Measurements from ENCODE around the gene METAP2. TPM values are rescaled to one million over a fixed set of nuclear protein-coding genes. Genes with fewer than 3 reads are reported as not detected.

Gene METAP2
- total and polyA plus RNA-seq, 2 experiments from 2014 or later, result 111 to 159 TPM

GRCh38 chr12:95458761-95459160 lies 15.2 kb upstream of the METAP2 start:
- H3K27ac Mint-ChIP-seq, result no peak overlapping the region
- Histone ChIP-seq H3K27ac (ENCODE audit: low read depth) (no peak overlapping the region), H3K27me3 (ENCODE audit: insufficient read depth) (no peaks in the 10 kb centered on the region), H3K9me2 (ENCODE audit: insufficient read depth) (0 out of 2 replicates have a peak, but pooled peaks cover 7% of the 10 kb centered on the region), H3K4me2 (no peak overlapping the region), H3K4me1 (ENCODE audit: insufficient read depth) (no peaks in the 10 kb centered on the region), H4K20me1 (replicated peaks; ENCODE audit: insufficient read depth) (no peaks in the 10 kb centered on the region), H3F3A (replicated peaks; ENCODE audit: low read depth) (no peaks in the 10 kb centered on the region), H3K36me3 (ENCODE audit: insufficient read depth) (no peaks in the 10 kb centered on the region; the same call in 1 of the 2 replicates), H3K79me2 (replicated peaks; ENCODE audit: insufficient read depth) (no peaks in the 10 kb centered on the region), H3K4me3 (no peak overlapping the region), H2AFZ (no peak overlapping the region)
- H3K4me1 Mint-ChIP-seq, result no peaks in the 10 kb centered on the region
- DNase-seq (ENCODE audit: low spot score) (no peak), ATAC-seq (no peak)
- H3K9me3 Mint-ChIP-seq, result peaks cover 35% of the 10 kb centered on the region
- peaks cover 19% of the 10 kb centered on the region for H3K36me3 Mint-ChIP-seq (ENCODE audit: low read depth)
- H3K4me3 Mint-ChIP-seq, result no peak overlapping the region
- H3K27me3 Mint-ChIP-seq (ENCODE audit: insufficient read depth, low read depth, poor library complexity), result peaks cover 6% of the 10 kb centered on the region
- no peak for TF ChIP-seq ZNF114 (CRISPR knock-in tag; IDR thresholded peaks at IDR 0.05)
- no peak for TF ChIP-seq STAT1 (IDR thresholded peaks at IDR 0.05; ENCODE audit: unreplicated experiment)
- no peak for TF ChIP-seq EZH2phosphoT487 (IDR thresholded peaks at IDR 0.05; ENCODE audit: unreplicated experiment)
- no peak for TF ChIP-seq ZNF462 (CRISPR knock-in tag; IDR thresholded peaks at IDR 0.05)
- no peak for TF ChIP-seq JUNB (IDR thresholded peaks at IDR 0.05; ENCODE audit: unreplicated experiment)
- TF ChIP-seq CREB1 (CRISPR knock-in tag; IDR thresholded peaks at IDR 0.05; ENCODE audit: low read depth), result no peak
- TF ChIP-seq EZH2 (IDR thresholded peaks at IDR 0.05; ENCODE audit: low read depth, unreplicated experiment), result no peak
- TF ChIP-seq REST (IDR thresholded peaks at IDR 0.05; ENCODE audit: unreplicated experiment), result no peak
- TF ChIP-seq, protein P1, sequence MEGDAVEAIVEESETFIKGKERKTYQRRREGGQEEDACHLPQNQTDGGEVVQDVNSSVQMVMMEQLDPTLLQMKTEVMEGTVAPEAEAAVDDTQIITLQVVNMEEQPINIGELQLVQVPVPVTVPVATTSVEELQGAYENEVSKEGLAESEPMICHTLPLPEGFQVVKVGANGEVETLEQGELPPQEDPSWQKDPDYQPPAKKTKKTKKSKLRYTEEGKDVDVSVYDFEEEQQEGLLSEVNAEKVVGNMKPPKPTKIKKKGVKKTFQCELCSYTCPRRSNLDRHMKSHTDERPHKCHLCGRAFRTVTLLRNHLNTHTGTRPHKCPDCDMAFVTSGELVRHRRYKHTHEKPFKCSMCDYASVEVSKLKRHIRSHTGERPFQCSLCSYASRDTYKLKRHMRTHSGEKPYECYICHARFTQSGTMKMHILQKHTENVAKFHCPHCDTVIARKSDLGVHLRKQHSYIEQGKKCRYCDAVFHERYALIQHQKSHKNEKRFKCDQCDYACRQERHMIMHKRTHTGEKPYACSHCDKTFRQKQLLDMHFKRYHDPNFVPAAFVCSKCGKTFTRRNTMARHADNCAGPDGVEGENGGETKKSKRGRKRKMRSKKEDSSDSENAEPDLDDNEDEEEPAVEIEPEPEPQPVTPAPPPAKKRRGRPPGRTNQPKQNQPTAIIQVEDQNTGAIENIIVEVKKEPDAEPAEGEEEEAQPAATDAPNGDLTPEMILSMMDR (conservative IDR thresholded peaks at IDR 0.05; ENCODE audit: low read depth in 2 of 2), result no peak
- no peak for TF ChIP-seq POLR2AphosphoS5 (IDR thresholded peaks at IDR 0.05; ENCODE audit: low read depth)

All from GM23338 (cell line).